GM19438 (cell line): ENCODE data around the gene SKP1.

Experiments
- ATAC-seq: cut with Tn5 transposase; IDR thresholded peaks from one replicate; pipeline ENCODE4 v1.9.1; 2021; ENCODE audit warnings: low read depth; ENCODE audit not compliant: unreplicated experiment

The SKP1 gene

DNA sequence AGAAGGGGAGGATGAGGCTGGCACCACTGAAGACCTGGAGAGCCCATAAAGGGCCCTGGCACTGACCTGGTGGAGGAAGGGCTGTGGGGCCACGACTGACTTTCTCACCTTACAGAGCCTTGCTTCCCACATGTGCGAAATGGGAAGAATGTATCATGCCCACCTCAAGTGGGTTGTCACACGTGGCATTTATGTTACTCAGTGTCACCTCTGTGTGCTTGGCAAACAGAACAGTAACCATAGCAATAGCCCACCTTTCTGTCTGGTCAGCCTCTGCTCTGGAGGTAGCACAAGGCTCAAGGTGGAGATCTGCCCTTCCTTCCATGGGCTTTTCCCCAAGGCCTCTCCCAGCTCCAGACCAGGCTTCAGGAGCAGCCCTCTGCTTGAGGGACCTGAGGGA is 45.6 kb downstream of the SKP1 start:
- no peak for ATAC-seq

DNA sequence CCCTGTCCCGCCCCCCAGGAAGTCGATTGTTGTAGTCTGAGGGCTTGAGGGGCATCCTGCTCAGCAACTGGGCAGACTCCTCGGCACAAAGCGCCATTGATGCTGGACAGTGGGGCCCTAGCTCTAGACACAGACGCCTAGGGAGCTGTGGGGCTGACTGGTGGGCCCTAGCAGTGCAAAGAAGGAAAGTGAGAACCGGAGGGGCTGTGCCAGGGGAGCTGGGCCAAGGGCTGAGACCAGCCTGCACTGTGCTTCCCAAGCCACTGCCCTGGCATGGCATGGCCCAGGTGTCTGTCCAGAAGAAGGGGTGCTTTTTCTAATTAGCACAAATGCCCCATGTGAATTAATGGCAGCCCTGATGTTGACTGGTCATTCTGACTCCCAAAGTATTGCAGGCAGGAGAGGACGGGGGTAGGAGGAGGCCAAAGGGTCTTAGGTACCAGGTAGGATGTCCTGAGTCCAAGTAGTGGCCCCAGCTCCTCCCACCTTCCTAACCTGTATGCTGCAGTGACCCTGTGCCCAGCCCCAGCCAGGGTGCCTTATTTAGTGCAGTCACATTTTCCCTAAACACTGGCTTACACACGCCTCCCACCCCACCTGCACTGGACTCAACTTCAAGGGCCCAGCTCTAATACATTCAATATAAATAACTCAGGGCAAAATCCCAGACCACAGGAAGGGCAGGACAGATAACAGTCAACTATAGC is 46.4 kb downstream of the SKP1 start:
- ATAC-seq = no peak

DNA sequence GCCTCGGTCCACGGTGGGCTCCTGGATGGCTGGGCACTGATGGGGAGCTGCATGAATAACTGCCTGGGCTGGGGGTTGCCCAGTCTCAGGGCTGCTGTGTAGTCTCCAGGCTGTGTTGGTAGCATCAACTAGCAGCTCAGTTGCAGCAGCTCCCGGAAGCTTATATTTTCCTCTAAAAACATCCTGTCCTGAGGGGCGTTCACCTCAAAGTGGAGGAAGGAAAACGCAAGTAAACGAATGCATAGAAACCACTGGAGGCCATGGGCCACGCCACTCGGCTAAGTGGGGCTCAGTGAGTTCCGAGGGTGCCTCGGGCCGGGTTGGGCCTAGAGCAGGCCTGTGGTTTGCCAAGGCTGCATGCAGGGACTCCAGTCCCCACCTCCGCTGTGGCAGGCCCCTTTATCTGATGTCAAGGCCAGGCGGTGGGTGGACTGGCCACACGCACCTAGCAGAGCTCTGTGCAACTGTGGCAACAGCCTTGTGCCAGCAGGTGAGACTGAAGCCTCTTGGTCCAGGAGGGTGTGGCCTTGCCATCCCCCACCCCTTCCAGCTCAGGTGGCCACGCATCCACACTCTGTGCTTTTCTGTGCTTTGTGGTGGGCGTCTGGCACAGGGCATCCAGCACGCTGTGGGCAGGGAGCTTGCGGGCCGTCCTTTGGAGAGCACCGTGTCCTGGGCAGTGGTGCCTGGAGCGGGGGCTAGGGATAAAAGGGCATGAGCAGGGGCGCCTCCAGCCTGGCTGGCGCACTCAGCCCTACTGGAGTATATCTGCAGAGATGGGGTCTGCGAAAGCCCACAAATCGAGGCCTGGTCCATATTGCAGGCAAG is 47.1 kb downstream of the SKP1 start:
- ATAC-seq = no peak

DNA sequence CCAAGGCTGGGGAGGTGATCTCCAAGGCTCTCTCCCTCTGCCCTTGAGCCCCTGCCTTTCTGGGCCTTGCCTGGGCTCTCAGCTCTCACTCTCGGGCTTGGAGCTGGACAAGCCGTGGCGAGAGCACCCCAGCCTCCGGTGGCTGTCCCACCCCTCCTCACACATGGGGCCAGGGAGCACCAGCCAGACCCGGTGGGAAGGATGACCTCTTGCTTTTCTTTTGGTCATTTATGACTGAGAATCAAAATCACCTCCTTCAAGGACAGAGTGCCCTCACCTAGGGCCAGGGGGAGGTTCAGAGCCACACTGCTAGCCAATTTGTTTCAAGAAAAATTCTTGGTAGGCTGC is 48.1 kb downstream of the SKP1 start:
- ATAC-seq = no peak

DNA sequence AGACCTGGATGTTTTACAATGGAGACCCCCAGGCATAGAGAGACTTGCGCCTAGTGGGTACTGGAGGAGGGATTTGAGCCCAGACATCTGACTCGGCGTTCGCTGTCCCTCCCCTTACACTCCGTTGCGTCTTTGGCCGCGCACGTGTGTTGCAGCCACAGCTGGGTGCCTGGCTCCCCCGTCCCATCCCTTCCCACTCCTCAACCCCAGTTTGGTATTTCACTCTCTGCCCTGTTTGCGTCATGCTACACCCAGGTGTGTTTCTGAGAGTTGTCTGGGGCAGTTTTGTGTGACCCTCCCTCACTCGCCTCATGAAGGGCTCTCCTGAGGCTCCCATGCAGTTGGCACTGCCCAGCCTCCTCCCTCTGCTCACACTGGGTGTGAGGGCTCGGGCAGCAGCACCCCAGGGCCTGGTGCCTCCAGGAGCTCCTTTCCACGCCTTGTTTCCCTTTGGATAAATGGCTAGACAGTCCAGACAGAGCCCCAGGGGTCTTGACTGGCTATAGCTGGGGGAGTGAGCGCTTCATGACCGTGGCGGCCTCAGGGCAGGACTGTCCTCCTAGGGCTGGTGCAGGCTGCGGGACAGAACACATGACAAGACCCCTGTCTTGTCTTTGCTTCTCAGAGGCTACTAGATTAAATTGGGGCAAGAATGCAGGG is 48.6 kb downstream of the SKP1 start:
- no peak for ATAC-seq

DNA sequence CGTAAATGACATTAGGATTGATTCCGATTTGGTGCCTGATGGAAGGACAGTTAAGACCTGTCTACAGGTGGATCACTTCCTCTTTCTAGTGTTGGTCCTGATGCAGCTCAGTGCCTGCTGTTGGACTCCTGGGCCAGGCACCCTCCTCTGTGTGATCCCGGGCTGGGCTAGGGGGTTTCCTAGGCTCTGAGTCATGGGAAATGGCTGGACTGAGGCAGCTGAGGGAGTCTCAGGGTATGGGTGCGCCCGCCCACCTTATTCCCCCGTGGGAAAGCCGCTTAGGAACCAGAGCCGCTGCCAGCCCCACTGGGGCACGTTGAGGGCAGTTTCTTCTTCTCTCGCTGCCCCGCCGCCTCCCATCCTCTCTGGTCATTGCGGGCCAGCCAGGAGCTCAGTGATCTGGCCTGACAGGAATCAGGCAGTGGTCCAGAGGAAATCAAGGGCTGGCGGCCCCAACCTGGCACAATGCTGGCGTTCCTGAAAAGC is 49.3 kb downstream of the SKP1 start:
- ATAC-seq = no peak

DNA sequence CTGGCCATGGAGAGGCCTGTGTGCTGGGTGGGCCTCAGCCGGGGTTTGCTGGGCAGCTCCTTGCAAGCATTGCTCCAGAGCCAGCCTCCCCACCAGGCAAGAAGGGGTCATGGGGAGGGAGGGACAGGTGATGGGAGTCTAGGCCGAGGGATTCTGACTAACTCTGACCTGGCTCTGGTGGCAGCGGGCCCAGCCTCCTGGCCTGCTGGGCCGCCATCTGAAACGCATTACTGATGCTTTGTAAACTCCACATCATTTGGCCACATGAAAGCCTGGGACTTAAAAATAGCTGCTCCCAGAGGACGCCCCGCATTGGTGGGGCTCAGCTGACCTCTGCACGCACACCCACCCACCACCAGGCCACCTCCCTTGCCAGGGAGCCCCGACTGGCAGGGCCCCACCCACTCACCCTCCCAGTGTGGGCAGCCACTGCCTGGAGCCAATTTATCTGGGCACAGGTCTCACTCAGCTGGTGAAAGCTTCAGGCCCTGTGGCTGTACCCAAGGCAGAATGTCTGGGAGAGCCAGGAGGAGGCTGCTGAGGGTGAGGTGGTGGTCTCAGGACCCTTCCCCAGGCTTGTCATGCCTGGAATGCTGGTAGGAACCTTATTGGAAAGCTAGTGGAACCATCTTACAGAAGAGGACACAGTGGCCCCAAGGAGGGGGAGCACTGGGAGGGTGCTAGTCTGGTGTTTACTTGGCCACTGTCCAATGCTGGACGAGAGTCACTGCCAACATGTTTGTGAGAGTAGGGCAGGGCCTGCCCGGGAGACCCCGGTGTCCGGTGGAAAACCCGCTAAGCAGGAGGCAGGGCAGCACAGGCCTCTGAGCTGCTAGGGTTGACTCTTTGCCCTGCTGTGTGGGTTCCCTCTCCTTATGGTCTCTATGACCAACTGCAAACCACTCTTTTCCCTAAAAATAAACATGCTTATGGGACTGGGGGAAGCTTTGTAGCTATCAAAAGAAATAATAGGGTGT is 51.4 kb downstream of the SKP1 start:
- no peak for ATAC-seq

DNA sequence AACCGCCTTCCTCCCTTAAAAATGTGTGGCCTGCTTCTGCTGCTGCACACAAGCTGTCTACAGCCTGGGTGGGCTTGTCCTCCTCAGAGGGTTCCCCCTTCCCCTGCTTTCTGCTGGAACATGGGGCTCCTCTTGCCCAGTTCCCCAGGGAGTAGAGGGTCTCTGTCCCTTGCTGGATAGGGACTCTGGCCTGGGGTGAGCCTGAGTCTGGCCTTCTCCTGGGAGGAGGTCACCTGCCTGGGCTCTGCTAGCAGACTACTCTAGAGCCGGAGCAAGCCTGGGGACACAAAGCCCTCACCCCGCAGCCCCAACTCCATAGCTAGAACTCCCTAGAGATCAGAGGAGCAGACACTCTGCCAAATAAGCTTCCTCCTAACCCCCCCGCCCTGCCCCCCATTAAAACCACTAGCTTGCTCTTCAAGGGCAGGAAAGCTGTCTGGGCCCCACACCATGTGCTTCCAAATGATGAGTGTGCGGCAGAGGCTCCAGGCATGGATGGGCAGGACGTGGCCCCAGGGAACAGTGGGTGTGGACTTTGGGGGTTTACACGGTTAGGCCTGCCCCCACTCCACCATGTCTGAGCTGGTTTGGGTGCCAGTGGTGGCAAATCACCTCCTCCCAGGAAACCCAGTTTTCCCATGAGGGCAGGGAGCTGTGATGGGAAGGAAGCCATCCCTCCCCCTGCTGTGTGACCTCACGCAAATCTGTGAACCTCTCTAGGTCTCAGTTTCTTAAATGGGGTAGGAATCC is 52.3 kb downstream of the SKP1 start:
- ATAC-seq = no peak

DNA sequence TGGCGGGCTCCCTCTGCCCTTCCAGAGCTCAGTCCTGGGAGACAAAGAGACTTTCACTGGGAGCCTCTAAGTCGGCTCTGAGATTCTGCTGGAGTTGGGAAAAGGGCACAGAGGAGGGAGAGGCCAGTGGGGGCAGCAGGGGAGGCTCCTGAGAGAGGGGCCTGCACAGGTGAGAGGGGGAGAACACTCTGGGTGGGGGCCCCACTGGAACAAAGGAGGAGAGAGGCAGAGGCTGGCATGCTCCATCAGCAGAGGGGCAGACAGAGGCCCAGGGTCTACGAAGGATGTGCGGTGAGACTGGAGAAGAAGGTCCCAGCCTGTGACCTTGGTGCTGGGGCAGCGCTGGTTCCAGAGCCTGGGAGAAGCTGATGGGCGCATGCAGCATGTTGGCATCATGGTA is 53.4 kb downstream of the SKP1 start:
- no peak for ATAC-seq

DNA sequence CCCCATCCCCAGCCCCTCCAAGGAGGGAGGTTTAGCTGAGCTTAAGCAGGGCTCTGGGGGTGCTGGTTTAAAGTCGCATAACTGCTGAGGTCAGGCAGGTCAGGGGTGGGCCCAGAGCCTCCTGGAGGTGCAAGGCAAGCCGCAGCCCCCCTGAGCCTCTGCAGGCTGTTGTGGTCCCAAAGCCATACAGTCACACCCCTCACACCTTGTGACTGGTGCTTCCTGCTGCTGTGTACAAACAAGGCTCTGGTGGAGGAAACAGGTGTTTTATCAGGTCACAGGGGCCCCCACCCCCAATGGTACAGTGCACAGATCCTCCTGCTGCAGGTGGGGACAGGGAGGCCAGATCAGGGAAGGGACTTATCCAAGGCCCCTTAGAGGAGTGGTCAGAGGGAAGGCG is 54.2 kb downstream of the SKP1 start:
- no peak for ATAC-seq

DNA sequence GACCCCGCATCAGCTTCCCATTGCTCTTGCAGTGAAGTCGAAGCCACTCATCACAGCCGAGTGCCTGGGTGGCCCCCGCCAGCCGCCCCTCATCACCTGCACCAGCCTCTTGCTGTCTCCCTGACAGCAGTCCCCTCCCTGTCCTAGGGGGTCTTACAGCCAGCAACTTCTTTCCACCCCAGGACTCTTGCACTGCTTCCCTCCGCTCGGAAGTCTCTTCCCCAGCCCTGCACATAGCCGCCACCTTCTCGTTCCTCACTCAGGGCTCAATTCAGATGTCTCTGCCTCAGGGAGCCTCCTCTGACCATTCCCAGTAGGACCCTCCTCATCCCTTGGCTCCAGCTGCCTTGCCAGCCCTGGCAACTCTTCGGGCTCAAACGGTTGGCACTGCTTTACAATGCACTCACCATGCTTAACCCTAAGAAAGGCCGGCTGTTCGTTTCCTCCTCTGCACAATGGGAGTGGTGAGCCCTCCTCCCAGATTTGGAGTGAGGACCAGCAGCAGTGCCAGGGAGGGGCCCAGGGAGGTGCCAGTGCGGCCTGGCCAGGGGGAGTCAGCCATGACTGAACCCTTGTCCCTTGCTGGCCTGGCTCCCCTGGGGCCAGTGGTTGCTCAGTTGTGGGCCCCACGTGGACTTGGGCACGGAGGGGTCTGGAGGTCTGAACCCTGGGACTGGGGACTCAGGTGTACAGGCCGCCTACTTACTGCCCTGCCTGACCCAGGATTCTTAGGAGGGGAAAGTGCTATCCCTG is 56.2 kb downstream of the SKP1 start:
- no peak for ATAC-seq

DNA sequence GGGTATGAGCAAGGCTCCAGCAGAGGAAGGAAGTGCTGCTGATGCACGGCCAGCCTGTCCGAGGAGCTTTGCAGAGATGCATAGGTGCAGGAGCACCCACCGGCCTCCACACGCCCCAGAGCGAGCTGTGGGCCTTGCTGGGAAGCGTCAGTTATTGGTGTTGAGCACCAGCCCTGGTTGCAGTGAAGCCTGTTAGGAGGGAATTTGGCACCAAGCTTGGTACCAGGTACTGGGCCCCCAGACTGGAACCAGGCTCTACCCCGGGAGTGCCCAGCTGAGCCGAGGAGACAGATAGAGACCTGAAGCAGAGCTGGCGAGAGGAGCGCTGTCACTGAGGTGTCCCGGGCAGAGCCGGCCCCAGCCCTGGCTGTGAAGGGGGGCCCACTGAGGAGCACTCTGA is 57.0 kb downstream of the SKP1 start:
- no peak for ATAC-seq

DNA sequence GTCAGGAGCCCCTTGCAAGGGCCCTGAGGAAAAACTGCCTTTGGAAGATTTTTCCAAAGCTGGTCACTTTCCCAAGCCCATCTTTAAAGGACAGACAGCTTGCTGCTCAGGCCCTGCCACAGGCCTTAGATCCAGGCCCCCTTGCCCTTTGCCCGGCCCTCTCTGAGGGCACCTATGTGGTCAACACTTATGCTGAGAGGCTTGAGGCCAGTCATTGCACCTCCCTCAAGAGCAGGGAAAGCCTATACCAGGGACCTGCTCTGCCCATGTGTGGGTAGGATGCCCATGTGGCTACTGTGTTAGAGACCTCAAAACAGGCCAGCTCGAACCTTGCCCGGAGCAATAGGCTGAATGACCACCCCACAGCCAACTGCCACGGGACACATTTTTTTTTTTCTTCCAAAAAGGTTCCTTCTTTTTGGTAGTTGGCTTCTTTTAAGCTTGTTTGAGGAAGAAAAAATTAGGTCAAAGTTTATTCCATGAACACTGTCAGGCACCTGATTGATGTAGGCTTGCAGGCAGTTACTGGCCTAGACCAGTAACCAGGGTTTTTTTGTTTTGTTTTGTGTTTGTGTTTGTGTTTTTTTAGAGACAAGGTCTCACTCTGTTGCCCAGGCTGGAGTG is 58.4 kb downstream of the SKP1 start:
- no peak for ATAC-seq

DNA sequence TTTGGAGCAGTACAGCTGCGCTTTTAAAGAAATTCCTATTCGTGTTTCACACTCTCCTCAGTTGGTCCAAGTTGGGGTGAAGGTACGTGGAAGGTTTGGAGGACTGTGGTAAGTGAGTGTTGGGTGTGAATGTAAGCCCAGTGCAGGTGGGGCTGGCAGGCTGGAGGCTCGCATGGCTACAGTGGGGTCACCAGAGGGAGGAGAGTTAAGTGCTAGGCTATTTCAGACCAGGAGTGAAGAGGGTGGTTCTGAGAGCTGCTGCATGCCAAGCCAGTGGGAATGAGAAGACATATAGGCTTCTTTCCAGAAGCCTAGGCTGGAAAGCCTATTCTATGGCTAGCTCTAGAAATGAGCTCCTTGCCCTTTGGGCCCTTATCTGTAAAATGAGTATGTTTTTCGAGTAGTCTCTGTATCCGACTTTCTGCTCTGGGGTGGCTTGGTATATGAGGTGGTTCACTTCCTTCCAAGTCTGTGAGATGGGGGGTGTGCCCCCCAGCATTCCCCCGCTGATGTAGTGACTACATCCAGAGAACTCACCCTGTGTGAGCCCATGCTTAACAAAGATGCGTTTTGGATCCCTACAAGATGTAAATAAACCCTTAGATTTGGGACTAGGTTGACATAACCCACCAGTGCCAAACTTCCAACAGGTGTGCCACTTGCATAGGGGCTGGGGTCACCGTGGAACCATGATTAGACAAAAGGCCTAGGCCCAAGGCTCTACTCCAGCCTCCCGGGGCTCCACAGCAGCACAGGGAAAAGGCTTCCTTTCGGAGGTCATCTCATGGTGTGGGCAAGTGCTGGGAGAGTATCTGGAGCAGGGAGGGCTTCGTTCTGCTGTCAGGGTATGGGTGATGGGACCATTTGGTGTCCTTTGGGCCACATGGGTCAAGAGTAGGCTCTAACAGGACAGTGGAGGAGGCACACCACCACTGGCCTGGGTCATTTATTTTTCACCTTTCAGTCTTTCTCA is 59.7 kb downstream of the SKP1 start:
- ATAC-seq = no peak

DNA sequence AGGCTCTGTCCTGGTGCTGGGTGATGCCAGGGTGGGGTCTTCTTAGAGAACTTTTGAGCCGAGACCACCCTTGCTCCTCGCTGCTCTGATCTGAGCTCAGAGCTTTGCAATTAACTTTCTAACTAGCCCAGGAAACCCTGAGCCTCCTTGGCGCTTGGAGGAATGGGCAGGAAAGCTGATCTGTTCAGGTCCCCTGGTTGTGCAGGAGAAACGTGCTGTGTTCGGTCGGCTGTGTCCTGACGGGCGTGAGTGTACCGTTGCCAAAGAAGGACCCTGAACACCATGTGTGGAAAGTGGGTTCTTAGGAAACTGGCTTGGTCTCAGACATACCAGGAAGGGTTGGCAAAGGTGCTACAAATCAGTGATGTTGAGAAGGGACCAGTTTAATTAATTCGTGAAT is 60.5 kb downstream of the SKP1 start:
- no peak for ATAC-seq

DNA sequence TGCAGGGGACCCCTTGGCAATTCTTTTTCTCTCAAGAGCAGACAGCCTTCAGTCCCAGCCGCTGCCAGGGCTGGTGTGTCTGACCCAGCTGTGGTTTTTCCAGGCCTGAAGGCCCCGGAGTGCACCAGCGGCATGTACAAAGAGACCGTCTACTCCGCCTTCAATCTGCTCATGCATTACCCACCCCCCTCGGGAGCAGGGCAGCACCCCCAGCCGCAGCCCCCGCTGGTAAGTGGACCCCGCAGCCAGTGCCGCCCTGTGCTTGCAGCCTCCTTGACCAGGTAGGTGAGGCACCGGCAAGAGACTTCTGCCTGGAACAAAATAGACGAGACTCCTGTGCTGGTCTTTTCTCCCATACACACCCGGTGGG is 61.0 kb downstream of the SKP1 start:
- no peak for ATAC-seq
